PC-9 (cell line): ENCODE data around the gene WRAP53.

Experiments
- EZH2 ChIP-seq: fragments of 200-600 bp; sonication (generic); IDR thresholded peaks from 2 replicates; pipeline ENCODE4 v1.8.0; 2017; ENCODE audit warnings: antibody characterized with exemption, low read depth
- TF ChIP-seq, protein P1 (sequence below): fragments of 200-600 bp; sonication (generic); conservative IDR thresholded peaks from 2 replicates; pipeline ENCODE4 v1.6.1; 2017; ENCODE audit warnings: mixed run types, antibody characterized with exemption, mild to moderate bottlenecking, moderate library complexity

DNA sequence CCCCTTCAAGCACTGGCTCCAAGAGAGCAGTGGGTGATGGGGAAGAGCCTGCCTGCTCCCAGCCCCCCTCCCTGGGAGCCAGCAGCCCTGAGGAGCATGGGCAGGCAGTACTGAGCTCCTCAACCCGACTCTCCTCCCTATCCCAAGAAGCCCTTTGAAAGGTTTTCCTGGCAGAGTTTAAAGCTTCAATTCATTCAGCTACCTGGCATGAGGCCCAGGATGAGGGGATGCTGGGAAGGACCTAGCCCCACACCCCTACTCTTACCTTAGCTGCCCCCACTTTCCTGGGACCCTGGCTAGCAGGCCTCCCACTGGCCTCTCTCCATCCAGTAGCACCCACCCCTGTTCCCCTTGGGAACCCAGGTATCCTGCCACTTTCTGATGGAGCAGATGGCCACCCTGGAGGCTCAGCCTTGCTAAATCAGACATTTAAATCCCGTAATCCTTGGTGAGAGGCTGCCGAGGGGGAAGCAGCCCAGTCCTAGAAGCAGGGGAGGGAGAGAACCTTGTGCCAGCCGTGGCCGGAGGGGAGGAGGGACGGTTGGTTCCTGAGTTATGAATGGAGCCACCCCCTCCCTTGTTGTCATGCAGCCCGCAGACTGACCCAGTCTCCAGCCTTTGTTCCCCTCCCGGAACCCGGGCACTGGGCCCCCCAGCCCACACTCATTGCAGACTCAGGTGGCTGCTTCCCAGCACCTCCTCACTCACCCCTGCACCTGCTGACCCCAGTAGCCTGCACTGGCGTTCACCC is 20.4 kb upstream of the WRAP53 start:
- TF ChIP-seq, protein P1, sequence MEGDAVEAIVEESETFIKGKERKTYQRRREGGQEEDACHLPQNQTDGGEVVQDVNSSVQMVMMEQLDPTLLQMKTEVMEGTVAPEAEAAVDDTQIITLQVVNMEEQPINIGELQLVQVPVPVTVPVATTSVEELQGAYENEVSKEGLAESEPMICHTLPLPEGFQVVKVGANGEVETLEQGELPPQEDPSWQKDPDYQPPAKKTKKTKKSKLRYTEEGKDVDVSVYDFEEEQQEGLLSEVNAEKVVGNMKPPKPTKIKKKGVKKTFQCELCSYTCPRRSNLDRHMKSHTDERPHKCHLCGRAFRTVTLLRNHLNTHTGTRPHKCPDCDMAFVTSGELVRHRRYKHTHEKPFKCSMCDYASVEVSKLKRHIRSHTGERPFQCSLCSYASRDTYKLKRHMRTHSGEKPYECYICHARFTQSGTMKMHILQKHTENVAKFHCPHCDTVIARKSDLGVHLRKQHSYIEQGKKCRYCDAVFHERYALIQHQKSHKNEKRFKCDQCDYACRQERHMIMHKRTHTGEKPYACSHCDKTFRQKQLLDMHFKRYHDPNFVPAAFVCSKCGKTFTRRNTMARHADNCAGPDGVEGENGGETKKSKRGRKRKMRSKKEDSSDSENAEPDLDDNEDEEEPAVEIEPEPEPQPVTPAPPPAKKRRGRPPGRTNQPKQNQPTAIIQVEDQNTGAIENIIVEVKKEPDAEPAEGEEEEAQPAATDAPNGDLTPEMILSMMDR, result no peak
- TF ChIP-seq EZH2, result no peak
